Activated T-cell treated with anti-CD3 and anti-CD28 coated beads, Interleukin-2, amount 50 U/mL, for 48 hours (primary cell): ENCODE measurements around the gene DAAM1.

Source experiments
- DNase-seq, 2 experiments: peaks; one replicate each; pipeline ENCODE4 v3.0.0-alpha.2; 2020

DAAM1 gene

DNA sequence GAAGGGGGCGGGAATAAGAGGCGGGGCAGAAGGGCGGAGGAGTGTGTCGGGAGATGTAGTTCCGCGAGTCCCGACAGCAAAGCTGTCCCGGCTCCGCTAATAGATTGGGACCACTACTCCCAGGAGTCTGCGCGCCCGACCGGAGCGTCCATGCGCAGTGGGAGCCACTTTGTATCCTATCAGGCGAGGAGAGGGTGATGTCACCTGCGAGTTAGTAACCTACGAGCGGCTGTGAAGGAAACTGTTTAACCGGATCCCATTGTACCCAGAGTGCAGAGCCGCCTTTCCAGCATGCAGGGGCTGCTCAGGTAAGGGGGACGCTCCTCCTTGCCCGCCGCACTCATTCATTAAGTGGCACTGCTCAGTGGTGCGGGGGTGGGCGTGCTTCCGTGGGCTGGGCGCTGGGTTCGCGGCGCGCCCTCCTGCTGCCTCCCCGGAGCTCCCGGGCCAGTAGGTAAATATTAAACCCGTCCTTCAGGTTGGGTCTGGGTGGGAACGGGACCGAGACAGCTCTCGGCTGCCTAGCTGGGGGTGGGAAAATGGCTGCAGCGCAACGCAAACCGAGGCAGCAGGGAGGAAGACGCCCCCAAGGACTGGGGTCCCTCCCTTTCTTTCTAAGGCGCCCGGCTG lies at the start of gene DAAM1:
Gene DAAM1 (plus strand): TSS at position 207 of the 630 bp plus-strand sequence. CDS start 74,811 bp downstream, outside the sequence.
- peak; percentile 94 for DNase-seq

DNA sequence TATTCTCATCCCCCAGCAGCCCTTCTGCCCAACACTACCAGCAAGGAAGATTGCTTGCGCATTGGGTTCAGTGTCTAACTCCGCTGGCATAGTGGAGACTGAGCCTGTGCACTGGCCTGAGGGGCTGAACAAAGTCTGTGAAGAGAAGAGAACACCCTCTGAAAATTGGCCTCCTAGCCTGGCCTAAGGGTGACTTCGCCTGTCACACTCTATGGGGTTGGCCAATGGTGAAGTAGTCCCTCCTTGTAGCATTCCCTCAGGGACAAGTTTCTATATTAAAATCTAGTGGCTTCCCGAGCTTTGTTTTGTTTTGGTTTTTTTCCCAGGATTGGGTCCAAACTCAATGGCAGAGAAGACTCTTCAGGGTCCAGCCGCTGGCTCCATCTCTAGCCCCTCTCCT lies 49.1 kb upstream of the DAAM1 start:
- no peak for DNase-seq

- DNase-seq = no peak
Observed at GRCh38 chr14:59140106-59140843, 48.2 kb upstream of the DAAM1 start.

GRCh38 chr14:59146484-59146883 lies 42.0 kb upstream of the DAAM1 start:
- DNase-seq = no peak

DNA sequence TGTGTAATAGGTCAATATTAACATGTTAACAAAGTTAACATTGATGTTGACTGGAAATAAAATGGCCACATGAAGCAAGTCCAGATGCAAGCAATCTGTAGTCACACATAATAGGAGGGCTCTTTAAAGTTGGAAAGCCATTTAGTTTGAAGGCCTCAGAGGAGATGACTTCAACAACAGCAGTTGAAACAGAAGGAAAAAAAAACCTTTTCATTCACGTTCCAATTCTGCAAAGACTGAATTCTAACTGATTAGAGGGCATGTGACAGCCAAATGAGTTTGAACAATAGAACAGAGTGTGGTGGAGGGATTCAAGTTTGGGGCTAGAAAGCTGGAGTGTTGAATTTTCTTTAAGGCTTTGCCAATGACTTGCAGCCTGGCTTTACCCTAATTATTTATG lies 41.5 kb upstream of the DAAM1 start:
- no peak for DNase-seq

DNA sequence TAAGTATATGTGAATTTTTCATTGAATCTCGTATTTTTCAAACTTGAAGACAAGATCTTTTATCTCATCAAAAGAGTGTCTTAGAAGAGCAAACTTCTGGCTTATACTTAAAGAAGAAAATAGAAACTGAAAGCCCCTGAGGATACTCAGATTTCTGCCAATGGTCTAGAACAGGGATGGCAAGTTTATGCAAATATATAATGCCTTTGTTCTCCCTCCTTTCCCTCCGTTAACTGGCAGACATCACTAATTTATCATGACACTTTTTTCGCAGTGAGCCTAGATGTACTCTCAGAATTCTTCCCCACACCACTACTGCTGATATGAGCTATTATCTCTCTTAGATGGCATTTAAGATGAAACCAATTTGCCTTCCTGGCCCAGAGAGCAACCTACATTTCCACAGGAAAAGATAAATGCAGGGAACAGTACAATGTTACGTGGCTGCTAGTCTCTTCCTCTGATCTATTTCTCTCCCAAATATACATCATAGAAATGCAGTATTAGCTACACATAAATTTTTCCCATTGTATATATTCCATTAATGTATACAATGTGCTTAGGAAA lies 40.0 kb upstream of the DAAM1 start:
- DNase-seq = no peak

DNA sequence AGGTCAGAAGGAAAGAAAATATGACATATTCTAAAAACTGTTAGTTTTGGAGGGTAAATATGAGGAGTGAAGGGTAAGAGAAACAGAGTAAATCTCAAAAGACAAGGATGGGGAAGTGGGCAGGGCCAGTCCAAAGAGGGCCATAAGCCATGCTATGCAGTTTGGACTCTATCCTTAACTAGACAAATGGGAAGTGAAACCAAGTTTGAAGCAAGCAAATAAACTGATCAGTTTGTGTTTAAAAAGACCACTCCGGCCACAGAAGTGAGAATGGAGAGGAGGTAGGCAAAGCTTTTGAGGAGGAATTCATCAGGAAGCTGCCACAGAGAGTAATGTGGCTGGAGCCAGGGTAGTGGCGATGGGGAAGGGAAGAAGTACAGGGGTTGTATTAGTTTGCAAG lies 37.5 kb upstream of the DAAM1 start:
- no peak for DNase-seq

DNA sequence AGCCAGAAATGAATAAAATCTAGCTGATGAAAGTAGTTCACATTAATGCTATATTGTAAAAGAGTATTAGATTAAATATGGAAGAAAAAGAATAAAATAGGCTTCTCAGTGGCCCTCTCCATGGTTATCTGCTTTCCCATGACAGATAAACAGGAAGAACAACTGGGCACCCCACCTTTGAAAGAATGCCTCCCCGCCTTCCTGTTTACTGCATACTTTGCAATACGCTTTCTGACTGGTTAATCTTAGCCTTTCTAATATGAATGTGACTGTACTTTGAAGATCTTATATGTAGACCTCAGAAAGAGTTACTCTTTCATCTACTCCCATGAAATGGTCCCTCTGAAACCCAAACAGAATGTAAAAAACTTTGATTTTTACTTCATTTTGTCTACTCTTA lies 34.1 kb upstream of the DAAM1 start:
- no peak for DNase-seq

- DNase-seq = no peak
Observed at GRCh38 chr14:59155886-59156285, 32.6 kb upstream of the DAAM1 start.

- DNase-seq = no peak
Observed at GRCh38 chr14:59159169-59159568, 29.3 kb upstream of the DAAM1 start.

GRCh38 chr14:59160506-59160905 lies 28.0 kb upstream of the DAAM1 start:
- DNase-seq = no peak

DNA sequence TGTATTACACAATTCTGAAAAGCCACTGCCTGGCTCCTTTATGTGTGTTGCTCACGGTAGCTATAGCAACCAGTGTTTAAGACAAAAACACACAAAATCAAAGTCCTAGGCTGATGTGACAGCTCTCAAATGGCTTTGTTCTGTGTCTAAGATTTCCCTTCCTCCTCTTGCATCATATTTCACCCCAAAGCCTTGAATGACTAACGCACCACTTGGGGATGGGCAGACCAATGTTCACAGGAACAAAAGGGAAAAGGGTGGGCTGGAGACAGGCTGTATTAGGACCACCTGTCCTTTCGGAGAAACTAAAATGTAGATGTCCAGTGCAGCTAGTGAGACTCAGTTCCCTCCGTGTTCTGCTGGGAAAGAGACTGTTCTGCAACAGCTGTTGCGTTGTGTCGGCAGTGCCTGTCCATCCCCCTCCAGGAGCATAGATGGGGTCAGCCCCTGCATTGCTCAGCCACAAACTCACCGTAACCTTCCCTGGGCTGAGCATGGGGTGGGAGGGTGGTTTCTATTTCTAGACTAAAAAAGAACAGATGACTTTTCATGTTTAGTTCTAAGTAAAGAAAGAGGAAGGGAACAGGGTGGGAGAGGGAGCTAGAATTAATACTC lies 26.8 kb upstream of the DAAM1 start:
- DNase-seq = peak; percentile 20 to 26

DNA sequence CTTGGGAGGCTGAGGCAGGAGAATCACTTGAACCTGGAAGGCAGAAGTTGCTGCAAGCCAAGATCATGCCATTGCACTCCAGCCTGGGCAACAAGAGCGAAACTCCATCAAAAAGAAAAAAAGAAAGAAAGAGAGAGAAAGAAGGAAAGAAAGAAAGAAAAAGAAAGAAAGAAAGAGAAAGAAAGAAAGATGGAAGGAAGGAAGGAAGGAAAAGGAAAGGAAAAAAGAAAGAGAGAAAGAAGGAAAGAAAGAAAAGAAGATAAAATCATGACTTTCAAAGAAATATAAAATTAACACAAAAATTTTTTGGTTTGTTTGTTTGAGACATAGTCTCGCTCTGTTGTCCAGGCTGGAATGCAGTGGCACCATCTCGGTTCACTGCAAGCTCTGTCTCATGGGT lies 22.2 kb upstream of the DAAM1 start:
- DNase-seq = no peak

- no peak for DNase-seq
Observed at GRCh38 chr14:59175404-59175803, 13.1 kb upstream of the DAAM1 start.

- no peak for DNase-seq
Observed at GRCh38 chr14:59176765-59177164, 11.7 kb upstream of the DAAM1 start.

DNA sequence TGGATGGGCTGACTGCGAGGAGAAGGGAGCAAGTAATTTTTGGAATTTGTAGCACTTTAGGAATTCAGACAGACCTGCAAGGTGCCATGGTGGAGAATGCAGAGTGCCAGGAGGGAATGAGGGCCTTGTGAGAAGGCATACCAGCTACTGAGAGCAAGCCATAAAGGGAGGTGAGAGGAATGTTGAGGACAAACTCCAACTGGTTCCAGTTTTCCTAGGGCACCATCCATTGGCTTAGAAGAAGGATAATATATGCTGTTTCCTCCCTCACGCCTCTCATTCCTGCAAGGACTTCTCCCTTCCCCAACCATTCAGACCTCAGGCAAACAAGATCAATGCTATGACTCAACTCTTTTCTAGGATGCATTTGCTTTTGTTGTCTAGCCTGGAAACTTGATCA lies 11.2 kb upstream of the DAAM1 start:
- no peak for DNase-seq

DNA sequence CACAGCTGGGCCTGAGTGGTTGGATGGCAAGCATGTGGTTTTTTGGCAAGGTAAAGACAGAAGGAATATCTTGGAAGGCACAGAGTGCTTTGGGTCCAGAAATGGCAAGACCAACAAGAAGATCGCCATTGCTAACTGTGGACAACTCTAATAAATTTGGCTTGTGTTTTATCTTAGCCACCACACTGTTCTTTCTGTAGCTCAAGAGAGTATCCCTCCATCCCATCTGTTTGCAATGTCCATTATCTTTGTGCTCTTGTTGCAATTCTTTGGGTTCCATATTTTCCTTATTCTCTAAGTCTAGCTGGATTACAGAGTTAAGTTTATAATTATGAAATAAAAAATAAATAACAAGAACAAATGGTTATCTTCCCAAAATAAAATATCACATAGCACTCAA lies 6.7 kb upstream of the DAAM1 start:
- no peak for DNase-seq

DNA sequence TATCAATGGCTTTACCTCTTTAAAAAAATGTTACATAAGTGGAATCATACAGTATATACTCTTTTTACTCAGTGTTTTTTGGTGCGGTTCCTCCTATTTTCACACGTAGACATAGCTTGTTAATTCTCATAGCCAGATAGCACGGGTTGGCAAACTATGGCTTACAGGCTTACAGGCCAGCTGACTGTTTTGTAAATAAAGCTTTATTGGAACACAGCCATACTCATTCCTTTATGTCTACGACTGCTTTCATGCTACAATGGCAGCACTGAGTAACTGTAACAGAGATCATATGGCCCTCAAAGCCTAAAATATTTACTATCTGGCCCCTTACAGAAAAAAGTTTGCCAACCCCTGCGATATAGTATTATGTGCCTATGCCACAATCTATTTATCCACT lies 5.8 kb upstream of the DAAM1 start:
- DNase-seq = no peak

GRCh38 chr14:59183150-59183549 lies 5.3 kb upstream of the DAAM1 start:
- DNase-seq = no peak

GRCh38 chr14:59184396-59184795 lies 4.1 kb upstream of the DAAM1 start:
- no peak for DNase-seq

GRCh38 chr14:59185676-59186075 lies 2.8 kb upstream of the DAAM1 start:
- DNase-seq = no peak

- DNase-seq = no peak
Observed at GRCh38 chr14:59186306-59186705, 2.2 kb upstream of the DAAM1 start.

- no peak for DNase-seq
Observed at GRCh38 chr14:59187118-59187517, 1.3 kb upstream of the DAAM1 start.
